NCI-H1092 treated with DMSO at 0.1 percent for 48 hours (cell line): ENCODE measurements around the gene ATXN1L.
"Not testable (repeated sequence)": the region's sequence is repeated elsewhere in the genome, so short reads cannot be mapped to it uniquely, and the experiment has no call there.

ENCODE experiments used
- DNase-seq: peaks from one replicate; lab custom pipeline; 2025; lab: John Stamatoyannopoulos, UW

Gene ATXN1L

DNA sequence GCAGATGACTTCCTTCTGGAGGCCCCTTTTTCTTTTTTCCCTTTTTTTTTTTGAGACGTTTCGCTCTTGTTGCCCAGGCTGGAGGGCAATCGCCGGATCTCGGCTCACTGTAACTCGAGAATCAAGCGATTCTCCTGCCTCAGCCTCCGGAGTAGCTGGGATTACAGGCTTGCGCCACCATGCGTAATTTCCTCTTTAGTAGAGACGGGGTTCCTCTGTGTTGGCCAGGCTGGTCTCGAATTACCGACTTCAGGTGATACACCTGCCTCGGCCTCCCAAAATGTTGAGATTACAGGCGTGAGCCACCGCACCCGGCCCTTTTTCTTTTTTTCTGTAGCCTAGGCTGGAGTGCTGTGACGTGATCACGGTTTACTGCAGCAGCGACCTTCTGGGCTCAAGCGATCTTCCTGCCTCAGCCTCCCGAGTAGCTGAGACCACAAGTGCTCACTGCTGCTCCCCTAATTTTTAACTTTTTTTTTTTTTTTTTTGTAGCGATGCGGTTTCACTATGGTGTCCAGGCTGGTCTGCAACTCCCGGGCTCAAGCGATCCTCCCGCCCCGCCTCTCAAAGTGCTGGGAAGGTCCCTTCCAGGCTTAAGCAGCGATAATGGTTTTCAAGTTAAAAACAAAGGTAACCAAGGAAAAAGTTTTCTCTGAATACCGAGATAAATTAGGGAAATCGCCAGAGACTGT, 48.6 kb downstream of the ATXN1L start:
- DNase-seq, result peak; percentile 35

DNA sequence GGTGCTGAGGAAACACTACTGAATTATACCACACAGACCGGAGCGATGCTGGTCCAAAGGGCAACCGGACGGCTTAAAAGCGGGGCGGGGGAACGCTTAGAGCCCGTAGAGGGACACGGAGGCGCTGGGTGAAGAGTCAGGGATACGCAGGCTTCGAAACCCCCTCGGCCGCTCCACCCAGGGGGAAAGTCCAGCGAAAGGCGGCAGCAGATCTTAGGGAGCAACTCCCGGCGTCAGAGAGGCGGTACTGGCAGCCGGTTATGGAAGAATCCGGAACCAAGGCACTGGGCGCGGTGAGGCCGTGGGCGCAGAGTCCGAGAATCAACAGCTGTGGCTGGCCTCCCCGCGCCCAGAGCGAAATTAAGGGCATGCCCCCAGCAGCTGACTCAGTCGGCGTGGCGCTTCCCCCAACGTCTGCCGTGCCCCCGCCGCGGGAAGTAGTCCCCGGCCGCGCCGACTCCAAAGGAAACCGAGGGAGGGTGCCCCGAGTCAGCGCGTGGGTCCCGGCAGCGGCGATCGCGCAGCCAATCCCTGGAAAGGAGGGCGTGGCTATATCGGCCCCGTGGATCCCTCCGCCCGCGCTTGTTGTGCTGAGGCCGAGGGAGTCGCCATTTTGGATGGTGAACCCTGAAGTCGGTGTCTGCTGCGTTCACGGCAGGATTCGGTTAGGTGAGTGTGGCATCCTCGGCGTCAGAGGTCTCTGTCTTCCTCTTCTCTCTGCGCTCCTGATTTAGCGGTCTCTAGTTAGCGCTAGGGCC, 49.3 kb downstream of the ATXN1L start, which contains the start of gene IST1:
IST1 (plus strand) TSS at position 611 of the 758 bp plus-strand sequence. CDS start 20,110 bp downstream, outside the sequence.
- DNase-seq, result peak; percentile 97

DNA sequence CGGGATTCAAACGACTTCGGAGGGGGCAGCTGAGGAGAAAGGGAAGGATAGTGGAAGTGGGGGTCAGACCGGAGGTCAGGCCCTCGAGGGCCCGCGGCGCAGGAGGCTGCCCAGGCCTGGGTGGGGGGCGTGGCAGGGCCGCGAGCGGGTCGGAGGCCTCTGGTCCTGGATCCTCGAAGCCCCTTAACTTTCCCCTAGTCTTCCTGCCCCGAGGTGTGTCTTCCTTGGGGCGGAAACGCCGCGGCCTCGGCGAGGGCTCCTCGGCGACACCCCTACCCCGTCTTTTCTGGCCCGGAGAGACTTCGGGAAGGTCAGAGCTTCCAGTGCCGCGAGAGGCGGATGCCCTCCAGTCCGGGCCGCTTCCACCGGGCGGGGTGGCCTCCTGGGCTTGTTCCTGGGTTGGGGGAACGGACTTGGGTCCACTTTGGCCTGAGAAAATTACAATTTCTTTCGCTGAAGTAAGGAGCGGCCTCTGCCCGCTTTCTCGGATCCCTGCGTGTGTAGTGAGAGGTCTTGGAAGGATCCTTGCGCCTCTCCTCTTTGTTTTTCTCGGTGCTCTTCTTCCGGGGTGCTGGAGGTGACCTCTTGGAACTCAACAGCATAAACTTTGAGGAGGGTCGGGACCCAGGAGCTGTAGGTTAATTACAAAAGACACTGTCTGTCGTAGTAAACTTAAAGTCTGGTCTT, 50.0 kb downstream of the ATXN1L start:
- DNase-seq, result peak; percentile 41

DNA sequence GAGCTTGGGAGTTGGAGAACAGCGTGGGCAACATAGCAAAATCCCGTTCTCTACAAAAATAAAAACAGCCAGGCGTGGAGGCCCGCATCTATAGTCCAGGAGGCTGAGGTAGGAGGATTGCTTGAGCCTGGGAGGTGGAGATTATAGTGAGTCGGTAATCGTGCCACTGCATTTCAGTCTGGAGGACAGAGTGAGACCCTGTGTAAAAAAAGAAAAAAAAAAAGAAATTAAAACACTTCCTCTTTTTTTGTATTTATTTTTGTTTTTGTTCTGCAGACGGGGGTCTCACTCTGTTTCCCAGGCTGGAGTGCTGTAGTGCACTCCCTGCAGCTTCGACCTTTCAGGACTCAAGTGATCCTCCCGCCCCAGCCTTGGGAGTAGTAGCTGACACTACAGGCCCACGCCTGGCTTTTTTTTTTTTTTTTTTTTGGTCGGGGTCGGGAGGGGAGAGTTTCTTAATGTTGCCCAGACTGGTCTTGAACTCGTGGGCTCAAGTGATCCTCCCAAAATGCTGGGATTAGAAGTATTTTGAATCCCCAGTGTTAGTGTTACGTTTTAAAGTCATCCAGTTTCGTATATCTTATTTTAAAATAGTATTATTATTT, 51.1 kb downstream of the ATXN1L start:
- DNase-seq, result no peak

DNA sequence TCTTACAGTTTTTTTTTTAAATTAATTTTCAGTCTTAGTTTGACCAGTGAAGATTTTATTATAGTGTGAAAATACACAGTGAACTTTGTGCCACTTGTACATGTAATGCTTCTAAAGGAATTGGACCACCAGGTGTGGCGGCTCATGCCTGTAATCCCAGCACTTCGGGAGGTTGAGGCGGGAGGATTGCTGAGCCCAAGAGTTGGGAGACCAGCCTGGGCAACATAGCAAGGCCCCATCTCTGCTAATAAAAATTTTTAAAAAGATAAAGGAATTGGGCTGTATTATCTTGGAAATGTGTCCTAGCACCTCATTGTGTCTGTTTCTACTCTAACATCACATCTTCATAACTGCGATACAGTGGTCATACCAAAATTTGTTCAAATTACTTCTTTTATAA, 53.4 kb downstream of the ATXN1L start:
- no peak for DNase-seq

DNA sequence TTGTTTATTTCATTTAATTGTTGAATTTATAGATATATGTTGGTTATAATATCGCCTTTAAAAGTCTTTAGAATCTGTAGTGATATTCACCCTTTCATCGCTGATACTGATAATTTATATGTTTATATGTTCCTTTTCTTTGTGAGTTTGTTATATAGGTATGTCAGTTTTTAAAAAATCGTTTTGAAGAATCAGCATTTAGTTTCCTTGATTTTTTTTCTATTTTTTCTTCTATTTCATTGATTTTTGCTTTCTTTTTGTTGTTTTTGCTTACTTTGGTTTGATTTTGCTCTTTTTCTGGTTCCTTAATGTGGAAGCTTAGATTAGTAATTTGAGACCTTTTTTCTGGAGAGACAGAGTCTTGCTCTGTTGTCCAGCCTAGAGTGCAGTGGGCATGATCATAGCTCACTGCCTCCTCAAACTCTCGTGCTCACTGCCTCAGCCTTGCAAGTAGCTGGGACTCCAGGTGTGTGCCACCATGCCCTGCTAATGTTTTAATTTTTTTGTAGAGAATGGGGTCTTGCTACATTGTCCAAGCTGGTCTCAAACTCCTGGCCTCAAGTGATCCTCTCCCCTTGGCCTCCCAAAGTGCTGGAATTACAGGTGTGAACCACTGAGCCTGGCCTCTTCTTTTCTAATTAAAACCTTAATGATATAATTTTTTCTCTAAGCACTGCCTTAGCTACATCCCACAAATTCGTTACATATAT, 57.0 kb downstream of the ATXN1L start:
- no peak for DNase-seq

DNA sequence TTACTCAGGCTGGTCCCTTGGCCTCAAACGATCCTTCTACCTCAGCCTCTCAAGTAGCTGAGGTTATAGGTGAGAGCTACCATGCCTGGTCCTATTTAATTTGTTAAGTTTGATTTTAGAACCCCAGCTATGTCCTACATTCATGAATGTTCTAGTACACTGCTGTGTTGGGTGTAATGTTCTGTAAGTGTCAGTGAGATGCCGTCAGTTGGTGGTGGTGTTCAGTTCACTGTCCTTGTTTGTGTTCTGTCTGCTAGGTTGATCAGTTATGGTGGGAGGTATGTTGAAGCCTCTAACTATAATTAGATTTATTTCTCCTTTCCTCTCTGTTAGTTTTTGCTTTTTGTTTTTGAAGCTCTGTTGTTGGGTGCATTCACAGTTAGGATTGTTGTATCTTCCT, 57.8 kb downstream of the ATXN1L start:
- DNase-seq, result no peak

DNA sequence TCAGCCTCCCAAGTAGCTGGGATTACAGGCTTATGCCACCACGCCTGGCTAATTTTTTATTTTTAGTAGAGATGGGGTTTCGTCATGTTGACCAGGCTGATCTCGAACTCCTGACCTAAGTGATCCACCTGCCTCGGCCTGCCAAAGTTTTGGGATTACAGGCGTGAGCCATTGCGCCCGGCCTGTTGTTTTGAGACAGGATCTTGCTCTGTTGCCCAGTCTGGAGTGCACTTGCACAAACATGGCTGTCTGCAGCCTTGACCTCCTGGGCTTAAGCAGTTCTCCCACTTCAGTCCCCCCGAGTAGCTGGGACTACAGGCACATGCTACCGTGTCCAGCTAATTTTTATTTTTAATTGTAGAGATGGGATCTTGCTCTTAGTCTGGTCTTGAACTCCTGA, 58.5 kb downstream of the ATXN1L start:
- DNase-seq, result no peak

DNA sequence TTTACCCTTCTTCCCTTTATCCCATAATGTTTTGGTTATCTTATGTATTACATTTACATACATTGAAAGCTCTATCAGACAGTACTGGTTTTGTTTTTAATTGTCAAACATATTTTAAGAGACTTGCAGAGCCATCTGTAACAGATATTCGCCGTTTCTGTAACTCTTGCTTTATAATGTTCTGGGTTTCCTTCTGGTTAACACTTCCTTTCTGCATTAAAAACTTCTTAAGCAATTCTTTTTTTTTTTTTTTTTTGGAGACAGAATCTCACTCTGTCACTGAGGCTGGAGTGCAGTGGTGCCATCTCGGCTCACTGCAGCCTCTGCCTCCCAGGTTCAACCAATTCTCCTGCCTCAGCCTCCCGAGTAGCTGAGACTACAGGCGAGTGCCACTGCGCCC, 60.0 kb downstream of the ATXN1L start:
- DNase-seq, result not testable (repeated sequence)
